Sigmoid colon (tissue), 7 donors: ENCODE data around the gene UMODL1. TPM values are rescaled to one million over a fixed set of nuclear protein-coding genes. Genes with fewer than 3 reads are reported as not detected.

ENCODE experiments used
- DNase-seq: peaks from one replicate; pipeline ENCODE4 v3.0.0-alpha.2; 2019
- H3K27ac ChIP-seq, 4 donors: fragments of 200-600 bp; sonication (generic); one replicate each; pipeline ENCODE4 v1.5.1; 2016 to 2019; ENCODE audit warnings: mild to moderate bottlenecking in 1 of 4
- H3K27me3 ChIP-seq, 3 donors: fragments of 200-600 bp; sonication (generic); one replicate each; pipeline ENCODE4 v1.5.1; 2019; ENCODE audit warnings: mild to moderate bottlenecking in 1 of 3
- H3K36me3 ChIP-seq, 4 donors: fragments of 200-600 bp; sonication (generic); one replicate each; pipeline ENCODE4 v1.5.1; 2016 to 2019
- H3K4me1 ChIP-seq, 4 donors: fragments of 200-600 bp; sonication (generic); one replicate each; pipeline ENCODE4 v1.5.1; 2017 to 2019
- H3K4me3 ChIP-seq, 4 donors: fragments of 200-600 bp; sonication (generic); one replicate each; pipeline ENCODE4 v1.5.1; 2017 to 2019; ENCODE audit warnings: mild to moderate bottlenecking in 2 of 4, moderate library complexity in 1 of 4
- H3K9me3 ChIP-seq, 4 donors: fragments of 200-600 bp in 3 of 4; sonication (generic) in 3 of 4; one replicate each; pipeline versions ENCODE4 v1.5.1 to v1.6.1; 2013 to 2019
- EP300 ChIP-seq, 4 donors: sonication (generic); formaldehyde crosslinking; IDR thresholded peaks; one replicate each; pipeline ENCODE4 v1.6.1; 2017; ENCODE audit warnings: antibody characterized with exemption in 4 of 4
- POLR2A ChIP-seq, 2 donors: fragments of 450-650 bp; IDR thresholded peaks; one replicate each; pipeline ENCODE4 v1.6.1; 2016; ENCODE audit warnings: antibody characterized with exemption in 2 of 2, mild to moderate bottlenecking in 2 of 2, moderate library complexity in 2 of 2
- POLR2AphosphoS5 ChIP-seq, 4 donors: sonication (generic); formaldehyde crosslinking; IDR thresholded peaks; one replicate each; pipeline ENCODE4 v1.6.1; 2017; ENCODE audit warnings: antibody characterized with exemption in 4 of 4
- WGBS, 2 donors: extraction: QIAGEN DNeasy Blood & Tissue Kit; methylation state at CpG; one replicate each; pipeline ENCODE4 v1.1.7; 2013; 5-methylcytosine and 5-hydroxymethylcytosine counted together
- intact Hi-C: fragments of 100-400 bp; cut with DNase I; formaldehyde crosslinking; loops from one replicate; pipeline ENCODE4 v1.15.1; 2023
- polyA plus RNA-seq, 3 donors: library from polyadenylated mRNA; stranded (reverse); fragments of 200-250 nt; gene quantifications; one replicate each; pipeline ENCODE4 v1.2.3, GENCODE V29; 2013
- total RNA-seq, 4 donors: library from RNA; depleted of rRNA; stranded (reverse); fragments of >200 nt; gene quantifications; one replicate each; pipeline ENCODE4 v1.1.0, GENCODE V29; 2016
- TF ChIP-seq, protein P1 (sequence below), 4 experiments: fragments of 450-650 bp in 3 of 4; fragments of 200-600 bp in 1 of 4; IDR thresholded peaks; one replicate each; pipeline ENCODE4 v1.5.1; 2016 to 2019; ENCODE audit warnings: antibody characterized with exemption in 4 of 4, mild to moderate bottlenecking in 3 of 4, moderate library complexity in 2 of 4
- donor health status: healthy with polysubstance abuse.
- donor health status: Bipolar disorder and iron deficiency.
- donor health status: healthy.

Gene UMODL1
- total and polyA plus RNA-seq, 7 donors = 0.13 to 0.23 TPM; not detected in 5

DNA sequence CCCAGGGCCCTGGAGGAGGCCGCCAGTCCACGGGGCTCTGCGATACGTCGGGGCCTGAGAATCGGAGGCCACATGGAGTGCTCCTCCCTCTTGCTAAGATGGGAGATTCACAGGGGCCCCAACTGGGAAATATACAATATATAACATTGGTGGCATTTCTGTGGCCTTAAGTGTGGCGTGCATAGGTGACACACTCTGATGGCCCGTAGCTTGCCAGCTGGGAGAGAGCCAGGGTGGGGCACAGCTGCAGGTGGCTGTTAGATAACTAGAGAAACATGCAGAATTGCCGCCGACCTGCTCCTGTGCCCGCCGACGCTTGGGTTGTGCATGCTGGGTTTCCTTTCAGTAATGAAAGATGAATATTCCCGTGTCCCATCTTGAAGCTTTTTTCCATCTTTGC is 30.1 kb downstream of the UMODL1 start:
- Histone ChIP-seq H3K36me3 (no peaks in the 10 kb centered on the region), H3K4me3 (no peak overlapping the region), H3K27me3 (no peaks in the 10 kb centered on the region), H3K27ac (no peak overlapping the region), H3K4me1 (peaks cover 0 to 12% (median 10%) of the 10 kb centered on the region in 4 donors), H3K9me3 (no peaks in the 10 kb centered on the region)
- TF ChIP-seq EP300 (IDR thresholded peaks at IDR 0.05) (no peak), POLR2A (IDR thresholded peaks at IDR 0.05) (no peak), POLR2AphosphoS5 (IDR thresholded peaks at IDR 0.05) (no peak)
- TF ChIP-seq, protein P1, sequence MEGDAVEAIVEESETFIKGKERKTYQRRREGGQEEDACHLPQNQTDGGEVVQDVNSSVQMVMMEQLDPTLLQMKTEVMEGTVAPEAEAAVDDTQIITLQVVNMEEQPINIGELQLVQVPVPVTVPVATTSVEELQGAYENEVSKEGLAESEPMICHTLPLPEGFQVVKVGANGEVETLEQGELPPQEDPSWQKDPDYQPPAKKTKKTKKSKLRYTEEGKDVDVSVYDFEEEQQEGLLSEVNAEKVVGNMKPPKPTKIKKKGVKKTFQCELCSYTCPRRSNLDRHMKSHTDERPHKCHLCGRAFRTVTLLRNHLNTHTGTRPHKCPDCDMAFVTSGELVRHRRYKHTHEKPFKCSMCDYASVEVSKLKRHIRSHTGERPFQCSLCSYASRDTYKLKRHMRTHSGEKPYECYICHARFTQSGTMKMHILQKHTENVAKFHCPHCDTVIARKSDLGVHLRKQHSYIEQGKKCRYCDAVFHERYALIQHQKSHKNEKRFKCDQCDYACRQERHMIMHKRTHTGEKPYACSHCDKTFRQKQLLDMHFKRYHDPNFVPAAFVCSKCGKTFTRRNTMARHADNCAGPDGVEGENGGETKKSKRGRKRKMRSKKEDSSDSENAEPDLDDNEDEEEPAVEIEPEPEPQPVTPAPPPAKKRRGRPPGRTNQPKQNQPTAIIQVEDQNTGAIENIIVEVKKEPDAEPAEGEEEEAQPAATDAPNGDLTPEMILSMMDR (IDR thresholded peaks at IDR 0.05) = no peak
- intact Hi-C loops = no loop called here
- no peak for DNase-seq
- 21 to 63% methylated on average over 14 of the region's 14 CpGs for WGBS, 2 donors

- Histone ChIP-seq H3K36me3 (no peaks in the 10 kb centered on the region), H3K4me1 (peaks cover 0 to 12% (median 10%) of the 10 kb centered on the region in 4 donors), H3K4me3 (no peak overlapping the region), H3K9me3 (no peaks in the 10 kb centered on the region), H3K27me3 (no peaks in the 10 kb centered on the region), H3K27ac (no peak overlapping the region)
- intact Hi-C loops = no loop called here
- DNase-seq = no peak
- 22 to 44% methylated on average over 6 of the region's 6 CpGs for WGBS, 2 donors
- TF ChIP-seq POLR2AphosphoS5 (IDR thresholded peaks at IDR 0.05) (no peak), EP300 (IDR thresholded peaks at IDR 0.05) (no peak), POLR2A (IDR thresholded peaks at IDR 0.05) (no peak)
- TF ChIP-seq, protein P1 (IDR thresholded peaks at IDR 0.05) = no peak
These were observed 31.0 kb downstream of the UMODL1 start for GRCh38 chr21:42102076-42102475.

- 64 to 87% methylated on average over 5 of the region's 5 CpGs for WGBS, 2 donors
- intact Hi-C loops = no loop called here
- H3K9me3 ChIP-seq = no peaks in the 10 kb centered on the region
- H3K4me1 ChIP-seq = peaks cover 0 to 8% (median 8%) of the 10 kb centered on the region in 4 donors
- no peak for DNase-seq
- H3K27me3 ChIP-seq = no peaks in the 10 kb centered on the region
- H3K36me3 ChIP-seq = no peaks in the 10 kb centered on the region
- no peak overlapping the region for H3K4me3 ChIP-seq
- TF ChIP-seq POLR2AphosphoS5 (IDR thresholded peaks at IDR 0.05) = no peak
- no peak for TF ChIP-seq EP300 (IDR thresholded peaks at IDR 0.05)
- no peak for TF ChIP-seq POLR2A (IDR thresholded peaks at IDR 0.05)
- TF ChIP-seq, protein P1 (IDR thresholded peaks at IDR 0.05) = no peak
- H3K27ac ChIP-seq = no peak overlapping the region
These were observed 31.4 kb downstream of the UMODL1 start for GRCh38 chr21:42102526-42102925.

- 23 to 70% methylated on average over 1 of the region's 1 CpG for WGBS, 2 donors
- H3K9me3 ChIP-seq = no peaks in the 10 kb centered on the region
- intact Hi-C loops = no loop called here
- TF ChIP-seq, protein P1 (IDR thresholded peaks at IDR 0.05) = no peak
- TF ChIP-seq EP300 (IDR thresholded peaks at IDR 0.05) (no peak), POLR2AphosphoS5 (IDR thresholded peaks at IDR 0.05) (no peak), POLR2A (IDR thresholded peaks at IDR 0.05) (no peak)
- H3K27ac ChIP-seq = no peak overlapping the region
- DNase-seq = no peak
- H3K36me3 ChIP-seq = no peaks in the 10 kb centered on the region
- no peaks in the 10 kb centered on the region for H3K27me3 ChIP-seq
- H3K4me1 ChIP-seq = peaks cover 0 to 3% (median 3%) of the 10 kb centered on the region in 4 donors
- H3K4me3 ChIP-seq = no peak overlapping the region
These were observed 31.9 kb downstream of the UMODL1 start for GRCh38 chr21:42102991-42103390.

GRCh38 chr21:42103843-42104242 is 32.7 kb downstream of the UMODL1 start:
- no peak for TF ChIP-seq POLR2A (IDR thresholded peaks at IDR 0.05)
- TF ChIP-seq POLR2AphosphoS5 (IDR thresholded peaks at IDR 0.05) = no peak

More at GRCh38 chr21:42103843-42104242, 32.7 kb downstream of the UMODL1 start:
- no peaks in the 10 kb centered on the region for H3K4me1 ChIP-seq
- WGBS, 2 donors = 94 to 96% methylated on average over 13 of the region's 13 CpGs
- no peak overlapping the region for H3K4me3 ChIP-seq
- H3K27me3 ChIP-seq = no peaks in the 10 kb centered on the region
- intact Hi-C loops = no loop called here
- H3K36me3 ChIP-seq = no peaks in the 10 kb centered on the region
- DNase-seq = no peak
- no peak overlapping the region for H3K27ac ChIP-seq
- no peaks in the 10 kb centered on the region for H3K9me3 ChIP-seq
